ENCODE measurements around the gene ESD. TPM values are rescaled to one million over a fixed set of nuclear protein-coding genes. Genes with fewer than 3 reads are reported as not detected.

Gene ESD
- total RNA-seq, 1 donor from 2014 or later, result 96.9 TPM

DNA sequence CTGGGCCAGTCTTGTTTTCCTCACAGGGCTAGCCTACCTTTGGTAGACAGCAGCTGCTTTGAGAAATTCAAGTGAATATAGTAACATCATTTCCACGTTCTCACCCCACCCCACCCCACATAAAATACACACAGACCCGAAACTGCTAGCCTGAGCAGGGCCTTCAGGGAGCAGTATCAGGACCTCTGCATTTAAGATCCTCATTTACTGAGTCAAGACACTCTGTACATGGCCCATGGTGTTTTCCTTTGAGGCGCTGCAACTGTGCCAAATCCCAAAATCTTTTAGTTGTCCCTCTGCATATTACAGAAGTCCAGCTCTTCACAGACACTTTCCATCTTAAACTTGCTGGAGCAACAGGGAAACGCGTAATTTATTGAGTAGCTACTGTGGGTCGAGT, 43.0 kb downstream of the ESD start:
- TF ChIP-seq, protein P1, sequence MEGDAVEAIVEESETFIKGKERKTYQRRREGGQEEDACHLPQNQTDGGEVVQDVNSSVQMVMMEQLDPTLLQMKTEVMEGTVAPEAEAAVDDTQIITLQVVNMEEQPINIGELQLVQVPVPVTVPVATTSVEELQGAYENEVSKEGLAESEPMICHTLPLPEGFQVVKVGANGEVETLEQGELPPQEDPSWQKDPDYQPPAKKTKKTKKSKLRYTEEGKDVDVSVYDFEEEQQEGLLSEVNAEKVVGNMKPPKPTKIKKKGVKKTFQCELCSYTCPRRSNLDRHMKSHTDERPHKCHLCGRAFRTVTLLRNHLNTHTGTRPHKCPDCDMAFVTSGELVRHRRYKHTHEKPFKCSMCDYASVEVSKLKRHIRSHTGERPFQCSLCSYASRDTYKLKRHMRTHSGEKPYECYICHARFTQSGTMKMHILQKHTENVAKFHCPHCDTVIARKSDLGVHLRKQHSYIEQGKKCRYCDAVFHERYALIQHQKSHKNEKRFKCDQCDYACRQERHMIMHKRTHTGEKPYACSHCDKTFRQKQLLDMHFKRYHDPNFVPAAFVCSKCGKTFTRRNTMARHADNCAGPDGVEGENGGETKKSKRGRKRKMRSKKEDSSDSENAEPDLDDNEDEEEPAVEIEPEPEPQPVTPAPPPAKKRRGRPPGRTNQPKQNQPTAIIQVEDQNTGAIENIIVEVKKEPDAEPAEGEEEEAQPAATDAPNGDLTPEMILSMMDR (IDR thresholded peaks at IDR 0.05; ENCODE audit: unreplicated experiment), result no peak
- no peak overlapping the region for H3K27ac Mint-ChIP-seq

DNA sequence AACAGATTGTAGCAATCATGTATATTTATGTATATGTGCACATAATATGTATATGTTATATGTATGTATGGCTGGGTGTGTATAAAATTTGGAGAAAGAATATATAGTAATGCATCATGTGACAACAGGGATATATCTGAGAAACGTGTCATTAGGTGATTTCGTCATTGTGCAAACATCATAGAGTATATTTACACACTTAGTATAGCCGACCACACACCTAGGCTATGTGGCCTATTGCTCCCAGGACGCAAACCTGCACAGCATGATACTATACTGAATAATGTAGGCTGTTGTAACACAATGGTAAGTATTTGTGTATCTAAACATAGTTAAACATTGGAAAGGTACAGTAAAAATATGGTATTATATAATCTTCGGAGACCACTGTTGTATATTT, 43.8 kb downstream of the ESD start:
- no peak overlapping the region for H3K4me3 Mint-ChIP-seq (ENCODE audit: low read depth)
- H3K27ac Mint-ChIP-seq, result no peak overlapping the region
- H3K36me3 Mint-ChIP-seq (ENCODE audit: insufficient read depth), result peaks cover 14% of the 10 kb centered on the region
- no peak for DNase-seq (ENCODE audit: low spot score, unreplicated experiment)
- TF ChIP-seq, protein P1 (IDR thresholded peaks at IDR 0.05; ENCODE audit: unreplicated experiment), result no peak
- H3K27me3 Mint-ChIP-seq, result no peaks in the 10 kb centered on the region
- no peaks in the 10 kb centered on the region for H3K9me3 Mint-ChIP-seq (ENCODE audit: low read depth)
- no peaks in the 10 kb centered on the region for H3K4me1 Mint-ChIP-seq (ENCODE audit: low read depth)

More for the DNA sequence above, 43.0 kb downstream of the ESD start:
- Mint-ChIP-seq H3K4me3 (ENCODE audit: low read depth) (no peak overlapping the region), H3K27me3 (no peaks in the 10 kb centered on the region), H3K36me3 (ENCODE audit: insufficient read depth) (peaks cover 11% of the 10 kb centered on the region), H3K9me3 (ENCODE audit: low read depth) (no peaks in the 10 kb centered on the region), H3K4me1 (ENCODE audit: low read depth) (no peaks in the 10 kb centered on the region)
- DNase-seq (ENCODE audit: low spot score, unreplicated experiment), result no peak

- peaks cover 14% of the 10 kb centered on the region for H3K36me3 Mint-ChIP-seq (ENCODE audit: insufficient read depth)
- no peaks in the 10 kb centered on the region for H3K4me1 Mint-ChIP-seq (ENCODE audit: low read depth)
- DNase-seq (ENCODE audit: low spot score, unreplicated experiment), result no peak
- H3K4me3 Mint-ChIP-seq (ENCODE audit: low read depth), result no peak overlapping the region
- no peaks in the 10 kb centered on the region for H3K27me3 Mint-ChIP-seq
- no peaks in the 10 kb centered on the region for H3K9me3 Mint-ChIP-seq (ENCODE audit: low read depth)
- H3K27ac Mint-ChIP-seq, result no peak overlapping the region
- TF ChIP-seq, protein P1 (IDR thresholded peaks at IDR 0.05; ENCODE audit: unreplicated experiment), result no peak
These were observed 44.9 kb downstream of the ESD start for GRCh38 chr13:46751811-46752635.

DNA sequence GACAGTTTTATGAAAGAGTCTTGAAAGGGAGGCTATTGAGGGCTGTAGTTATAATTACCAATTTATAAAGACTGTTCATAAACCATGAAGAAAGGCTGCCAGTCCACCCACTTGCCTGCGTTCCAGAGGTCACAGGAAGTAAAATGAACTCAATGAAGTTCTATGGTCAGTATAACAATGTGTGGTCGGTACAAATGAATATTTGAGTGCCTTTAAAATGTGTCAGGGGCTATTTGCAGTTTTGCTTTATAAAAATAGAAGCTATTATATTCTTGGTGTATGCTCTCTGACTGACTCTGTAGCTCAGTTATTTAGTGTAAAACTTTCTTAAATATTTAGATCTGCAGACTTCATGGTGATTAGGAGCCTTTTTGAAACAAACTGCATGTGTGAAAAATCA, 47.0 kb downstream of the ESD start:
- H3K4me1 Mint-ChIP-seq (ENCODE audit: low read depth), result no peaks in the 10 kb centered on the region
- H3K27ac Mint-ChIP-seq, result no peak overlapping the region
- peaks cover 26% of the 10 kb centered on the region for H3K36me3 Mint-ChIP-seq (ENCODE audit: insufficient read depth)
- DNase-seq (ENCODE audit: low spot score, unreplicated experiment), result no peak
- no peaks in the 10 kb centered on the region for H3K27me3 Mint-ChIP-seq
- TF ChIP-seq, protein P1 (IDR thresholded peaks at IDR 0.05; ENCODE audit: unreplicated experiment), result no peak
- no peak overlapping the region for H3K4me3 Mint-ChIP-seq (ENCODE audit: low read depth)
- H3K9me3 Mint-ChIP-seq (ENCODE audit: low read depth), result no peaks in the 10 kb centered on the region

- Mint-ChIP-seq H3K27me3 (no peaks in the 10 kb centered on the region), H3K4me3 (ENCODE audit: low read depth) (no peak overlapping the region), H3K4me1 (ENCODE audit: low read depth) (no peaks in the 10 kb centered on the region), H3K9me3 (ENCODE audit: low read depth) (no peaks in the 10 kb centered on the region), H3K36me3 (ENCODE audit: insufficient read depth) (peaks cover 32% of the 10 kb centered on the region), H3K27ac (no peak overlapping the region)
- no peak for DNase-seq (ENCODE audit: low spot score, unreplicated experiment)
- TF ChIP-seq, protein P1 (IDR thresholded peaks at IDR 0.05; ENCODE audit: unreplicated experiment), result no peak
These were observed 48.7 kb downstream of the ESD start for GRCh38 chr13:46748300-46748699.
